GM19463 (cell line): ENCODE measurements around the gene HSPE1.
"Not testable (repeated sequence)": the region's sequence is repeated elsewhere in the genome, so short reads cannot be mapped to it uniquely, and the experiment has no call there.

Source experiments
- ATAC-seq: cut with Tn5 transposase; IDR thresholded peaks from one replicate; pipeline ENCODE4 v1.9.1; 2021; ENCODE audit warnings: mild to moderate bottlenecking, moderate library complexity; ENCODE audit not compliant: unreplicated experiment

HSPE1 gene

DNA sequence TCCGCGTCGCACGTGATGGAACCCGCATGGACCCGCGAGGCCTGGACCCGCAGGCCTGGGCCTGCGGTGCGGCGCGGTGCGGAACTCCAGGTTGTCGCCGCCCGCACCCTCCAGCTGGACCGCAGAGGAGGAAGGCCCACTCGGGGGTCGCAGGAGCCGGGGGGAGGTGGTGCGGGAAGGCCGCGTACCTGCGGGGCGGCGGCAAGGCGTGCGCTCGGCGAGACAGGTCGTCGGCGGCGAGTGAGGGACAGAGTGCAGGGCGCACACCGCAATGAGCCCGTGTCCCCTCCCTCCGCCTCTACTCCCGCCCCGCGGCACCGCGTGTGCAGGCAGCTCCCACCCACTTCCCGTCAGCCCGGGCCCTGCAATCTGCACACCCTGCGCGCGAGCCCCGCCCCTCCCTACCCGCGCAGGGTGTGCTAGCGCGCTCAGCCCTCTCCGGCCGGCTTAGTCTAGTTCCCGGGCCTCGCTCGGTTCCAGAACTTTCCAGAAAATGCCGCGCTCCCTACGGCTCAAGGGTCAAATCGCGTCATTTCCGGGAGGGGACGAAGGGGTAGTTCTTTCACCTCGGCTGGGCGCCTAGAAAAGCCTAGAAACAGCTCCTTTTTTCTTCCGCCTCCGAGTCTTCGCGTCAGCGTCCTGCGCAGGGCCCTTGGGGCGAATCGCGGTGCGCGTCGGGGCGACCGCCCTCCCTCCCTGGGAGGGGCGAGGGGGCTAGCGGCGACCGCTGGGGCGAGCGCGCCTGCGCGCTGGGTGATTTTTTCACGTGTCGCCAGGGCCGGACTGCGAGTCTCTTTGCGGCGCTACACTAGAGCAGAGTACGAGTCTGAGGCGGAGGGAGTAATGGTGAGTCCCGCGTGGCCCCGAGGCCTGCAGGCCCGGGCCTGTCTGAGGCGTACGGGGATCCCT lies at the start of gene HSPE1, which contains the start of gene HSPD1:
Gene HSPE1 (plus strand): TSS at position 786 of the 909 bp plus-strand sequence. CDS start 58 bp downstream, at position 844.
Gene HSPD1 (minus strand): TSS at position 247 of the 909 bp plus-strand sequence. CDS start 992 bp downstream, outside the sequence.
- peak; percentile 80 for ATAC-seq

- ATAC-seq = no peak
Observed at GRCh38 chr2:197450465-197450864, 49.7 kb upstream of the HSPE1 start.

DNA sequence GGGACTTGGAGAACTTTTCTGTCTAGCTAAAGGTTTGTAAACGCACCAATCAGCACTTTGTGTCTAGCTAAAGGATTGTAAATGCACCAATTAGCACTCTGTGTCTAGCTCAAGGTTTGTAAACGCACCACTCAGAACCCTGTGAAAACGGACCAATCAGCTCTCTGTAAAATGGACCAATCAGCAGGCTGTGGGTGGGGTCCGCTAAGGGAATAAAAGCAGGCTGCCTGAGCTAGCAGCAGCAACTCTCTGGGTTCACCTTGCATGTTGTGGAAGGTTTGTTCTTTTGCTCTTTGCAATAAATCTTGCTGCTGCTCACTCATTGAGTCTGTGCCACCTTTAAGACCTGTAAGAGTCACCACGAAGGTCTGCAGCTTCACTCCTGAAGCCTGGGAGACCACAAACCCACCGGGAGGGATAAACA lies 49.2 kb upstream of the HSPE1 start:
- not testable (repeated sequence) for ATAC-seq

GRCh38 chr2:197452754-197453122 lies 47.4 kb upstream of the HSPE1 start:
- no peak for ATAC-seq

GRCh38 chr2:197453123-197453913 lies 46.9 kb upstream of the HSPE1 start, which contains the start of gene COQ10B:
COQ10B (plus strand) TSS chr2:197453552; CDS start chr2:197453561, 9 bp downstream.
- ATAC-seq = peak; percentile 91

DNA sequence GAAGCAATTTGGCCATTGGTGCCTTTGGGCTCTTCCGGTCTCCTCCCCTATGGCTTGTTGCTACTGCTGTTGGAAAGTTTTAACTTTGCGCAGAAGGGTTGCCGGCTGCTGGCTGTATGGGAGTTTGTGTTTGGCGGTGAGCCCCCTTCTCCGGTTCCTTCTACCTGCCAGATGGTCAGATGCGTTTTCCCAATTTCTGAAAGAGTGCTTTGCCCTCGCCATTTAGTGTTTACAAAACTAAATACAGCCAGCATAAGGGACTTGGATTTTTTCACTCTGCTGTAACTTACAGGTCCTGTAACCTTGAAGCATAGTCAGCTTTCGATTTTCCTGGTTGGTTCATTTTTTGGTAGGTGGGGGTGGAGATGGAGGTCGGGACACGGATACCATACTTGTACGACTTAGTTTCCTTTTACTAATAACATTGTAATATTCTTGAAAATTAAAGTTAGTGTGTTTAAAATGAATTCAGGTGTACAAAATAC lies 46.2 kb upstream of the HSPE1 start:
- ATAC-seq = peak; percentile 17

DNA sequence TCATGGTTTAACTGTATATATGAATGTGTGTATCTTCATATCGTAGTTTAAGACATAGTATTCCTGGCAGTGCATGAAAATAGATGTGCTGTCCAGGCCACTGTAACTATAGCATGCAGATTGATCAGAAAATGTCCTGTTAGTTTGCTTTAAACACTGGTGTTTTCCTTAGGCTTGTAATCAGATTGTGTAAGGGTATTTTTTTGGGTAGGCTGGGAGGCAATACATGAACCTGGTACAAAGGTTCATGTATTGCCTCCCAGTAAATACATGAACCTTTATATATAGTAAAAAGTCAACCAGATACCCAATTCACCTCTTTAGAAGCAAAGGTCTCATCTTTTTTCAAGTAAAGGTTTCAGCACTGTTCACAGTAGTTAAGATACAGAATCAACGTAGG lies 45.3 kb upstream of the HSPE1 start:
- no peak for ATAC-seq

DNA sequence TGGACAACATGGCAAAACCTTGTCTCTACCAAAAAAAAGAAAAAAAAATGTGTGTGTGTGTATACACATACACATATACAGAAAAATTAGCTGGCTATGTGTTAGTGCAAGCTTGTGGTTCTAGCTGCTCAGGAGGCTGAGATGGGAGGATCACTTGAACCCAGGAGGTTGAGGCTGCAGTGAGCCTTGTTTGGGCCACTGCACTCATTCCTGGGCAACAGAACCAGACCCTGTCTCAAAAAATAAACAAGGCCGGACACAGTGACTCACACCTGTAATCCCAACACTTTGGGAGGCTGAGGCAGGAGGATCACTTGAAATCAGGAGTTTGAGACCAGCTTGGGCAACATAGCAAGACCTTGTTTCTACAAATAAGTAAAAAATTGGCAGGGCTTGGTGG lies 44.8 kb upstream of the HSPE1 start:
- ATAC-seq = no peak

- ATAC-seq = no peak
Observed at GRCh38 chr2:197460649-197461048, 39.5 kb upstream of the HSPE1 start.

DNA sequence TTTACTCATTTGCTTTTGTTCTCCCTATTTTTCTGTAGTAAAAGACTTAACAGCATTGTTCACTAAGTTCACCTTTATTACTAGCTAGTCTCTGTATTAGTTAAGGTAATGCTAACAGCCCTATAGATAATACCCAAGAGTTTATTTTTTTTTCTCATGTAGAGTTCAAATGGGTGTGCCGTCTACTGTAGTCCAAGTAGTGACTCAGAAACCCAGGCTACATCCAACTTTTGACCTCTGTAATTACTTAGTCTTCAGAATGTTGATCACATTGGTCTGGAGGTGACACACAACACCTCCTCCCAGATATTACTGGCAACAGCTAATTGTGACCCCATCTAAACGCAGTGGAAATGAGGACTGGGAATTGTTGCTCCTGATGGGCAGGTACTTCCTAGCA lies 39.1 kb upstream of the HSPE1 start:
- no peak for ATAC-seq

GRCh38 chr2:197464175-197464574 lies 36.0 kb upstream of the HSPE1 start:
- no peak for ATAC-seq

GRCh38 chr2:197472166-197472565 lies 28.0 kb upstream of the HSPE1 start:
- no peak for ATAC-seq

GRCh38 chr2:197477797-197478196 lies 22.4 kb upstream of the HSPE1 start:
- no peak for ATAC-seq

DNA sequence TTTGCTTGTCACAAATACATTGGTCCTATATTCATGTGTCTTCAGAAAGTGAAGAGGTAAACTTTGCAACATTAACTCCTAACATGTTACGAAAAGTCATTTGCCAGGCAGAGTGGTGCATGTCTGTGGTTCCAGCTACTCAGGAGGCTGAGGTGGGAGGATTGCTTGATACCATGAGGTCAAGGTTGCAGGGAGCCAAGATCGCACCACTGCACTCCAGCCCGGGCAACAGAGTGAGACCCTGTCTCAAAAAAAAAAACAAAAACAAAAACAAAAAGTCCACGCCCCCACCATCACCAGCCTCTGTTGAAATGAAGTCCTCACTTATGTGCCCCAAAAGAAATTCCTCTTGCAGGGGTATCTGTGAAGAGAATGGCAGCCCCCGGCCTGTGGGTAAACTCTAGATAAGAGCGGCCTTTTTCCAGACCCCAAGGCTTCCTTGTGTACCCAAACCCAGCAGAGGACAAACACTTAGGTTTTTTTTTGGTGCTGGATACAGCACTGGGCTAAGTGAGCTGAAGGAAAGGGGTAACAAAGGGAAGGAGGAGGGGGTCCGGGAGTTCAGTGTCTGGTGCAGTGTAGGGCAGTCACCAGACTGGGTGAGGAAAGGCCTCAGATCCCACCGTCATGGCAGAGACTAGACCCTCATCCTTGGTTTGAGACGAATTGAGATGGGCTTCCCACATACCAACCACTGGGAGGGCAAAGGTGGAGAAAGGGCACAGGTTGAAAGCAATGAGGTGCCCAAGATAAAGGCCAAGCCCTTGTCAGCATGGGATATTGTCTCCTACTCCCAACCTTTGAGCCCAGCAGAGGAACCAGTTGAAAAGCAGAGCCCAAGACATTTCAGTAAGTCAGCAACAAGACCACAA lies 19.8 kb upstream of the HSPE1 start:
- no peak for ATAC-seq

GRCh38 chr2:197484248-197484647 lies 15.9 kb upstream of the HSPE1 start:
- not testable (repeated sequence) for ATAC-seq

- no peak for ATAC-seq
Observed at GRCh38 chr2:197486175-197486574, 14.0 kb upstream of the HSPE1 start.

GRCh38 chr2:197487385-197487784 lies 12.8 kb upstream of the HSPE1 start:
- no peak for ATAC-seq

DNA sequence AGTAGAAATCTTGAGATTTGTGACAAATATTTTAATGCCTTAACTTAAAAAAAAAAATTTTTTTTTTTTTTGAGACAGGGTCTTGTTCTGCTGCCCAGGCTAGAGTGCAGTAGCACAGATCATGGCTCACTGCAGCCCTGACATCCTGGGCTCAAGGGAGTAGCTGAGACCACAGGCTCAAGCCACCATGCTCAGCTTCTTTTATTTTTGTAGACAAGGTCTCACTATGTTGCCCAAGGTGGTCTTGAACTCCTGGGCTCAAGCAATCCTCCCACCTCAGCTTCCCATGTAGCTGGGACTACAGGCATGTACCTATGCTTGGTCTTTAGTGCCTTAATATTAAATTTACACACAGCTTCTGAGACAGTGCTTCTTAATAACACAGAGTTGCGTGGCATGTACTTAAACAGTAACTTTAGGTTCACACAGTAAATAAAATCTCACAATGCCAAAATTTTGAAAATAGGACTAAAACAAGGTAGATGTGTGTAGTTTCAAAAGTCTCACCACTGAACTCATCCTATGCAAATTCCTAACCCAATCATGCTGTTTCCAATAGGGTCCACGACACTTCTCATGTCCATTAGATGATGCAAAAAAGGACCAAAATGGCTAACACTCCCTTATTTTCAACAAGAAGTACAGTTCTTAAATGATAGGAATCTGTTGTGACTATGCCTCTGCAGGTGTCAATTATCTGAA lies 4.6 kb upstream of the HSPE1 start:
- ATAC-seq = no peak

DNA sequence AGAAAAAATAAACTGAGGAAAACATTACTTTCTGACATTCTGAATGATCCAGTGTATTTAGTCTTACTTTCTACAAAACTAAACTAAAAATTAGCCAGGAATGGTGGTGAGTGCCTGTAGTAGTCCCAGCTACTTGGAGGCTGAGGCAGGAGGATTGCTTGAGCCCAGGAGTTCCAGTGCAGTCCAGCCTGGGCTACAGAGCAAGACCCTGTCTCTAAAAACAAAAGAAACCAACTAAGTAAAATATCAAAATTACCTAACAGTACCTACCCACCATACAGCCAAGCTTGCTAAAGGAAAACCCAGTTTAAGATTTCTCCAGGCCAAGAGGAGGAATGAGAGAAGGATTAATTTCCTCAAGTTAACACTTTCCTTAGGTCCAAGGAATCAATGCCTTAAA lies 3.5 kb upstream of the HSPE1 start:
- no peak for ATAC-seq

DNA sequence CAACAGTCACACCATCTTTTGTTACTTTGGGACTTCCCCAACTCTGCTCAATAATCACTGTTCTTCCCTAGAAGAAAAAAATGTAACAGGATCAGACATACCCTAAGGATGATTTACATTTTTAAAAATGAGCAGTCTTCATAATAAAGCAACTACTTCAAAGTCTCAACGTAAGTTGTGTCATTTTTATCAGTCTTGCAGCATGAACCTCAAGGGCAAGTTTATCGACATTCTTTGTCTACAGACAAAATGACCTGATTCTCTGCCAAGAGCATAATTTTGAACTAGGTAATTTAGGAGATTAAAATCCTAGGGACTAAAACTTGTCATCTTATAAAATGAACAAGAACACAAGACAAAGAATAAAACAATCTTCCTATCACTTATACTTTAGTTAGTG lies 2.9 kb upstream of the HSPE1 start:
- ATAC-seq = no peak
